Measurements from ENCODE around the gene LAMA4.
A peak's percentile ranks its signal among the peaks of the same experiment; 100 is the strongest.

LAMA4 gene

GRCh38 chr6:112272799-112273198, 18.4 kb upstream of the LAMA4 start:
- DNase-seq (ENCODE audit: low spot score): no peak

GRCh38 chr6:112270756-112271155, 16.4 kb upstream of the LAMA4 start:
- DNase-seq (ENCODE audit: low spot score): no peak

DNA sequence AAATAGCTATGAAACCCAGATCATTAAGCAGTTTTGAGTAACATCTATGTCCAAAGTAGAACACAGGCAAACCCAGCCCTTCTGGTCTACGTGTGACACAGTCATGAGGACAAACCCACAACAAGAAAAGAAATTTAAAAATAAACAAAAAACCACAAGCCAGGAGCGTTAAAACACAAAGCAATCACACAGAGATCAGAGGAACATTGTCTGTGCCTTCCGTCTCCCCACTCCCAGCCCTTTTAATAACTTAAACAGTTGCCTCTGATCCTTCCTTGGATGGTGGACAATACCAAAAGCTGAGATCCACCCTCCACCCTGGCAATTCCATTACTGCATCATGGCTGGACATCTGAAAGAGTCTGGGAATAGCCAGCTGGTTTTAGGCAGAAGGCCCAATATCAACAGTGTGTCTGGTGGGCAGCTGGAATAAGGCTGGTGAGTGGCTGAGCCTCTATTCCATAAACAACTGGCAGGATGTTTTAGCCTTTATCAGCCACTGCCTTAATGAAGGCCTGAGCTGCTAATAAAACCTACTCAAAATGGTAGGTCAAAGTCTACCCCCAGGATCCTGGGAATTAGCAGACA, 15.7 kb upstream of the LAMA4 start:
- no peak for DNase-seq (ENCODE audit: low spot score)

DNA sequence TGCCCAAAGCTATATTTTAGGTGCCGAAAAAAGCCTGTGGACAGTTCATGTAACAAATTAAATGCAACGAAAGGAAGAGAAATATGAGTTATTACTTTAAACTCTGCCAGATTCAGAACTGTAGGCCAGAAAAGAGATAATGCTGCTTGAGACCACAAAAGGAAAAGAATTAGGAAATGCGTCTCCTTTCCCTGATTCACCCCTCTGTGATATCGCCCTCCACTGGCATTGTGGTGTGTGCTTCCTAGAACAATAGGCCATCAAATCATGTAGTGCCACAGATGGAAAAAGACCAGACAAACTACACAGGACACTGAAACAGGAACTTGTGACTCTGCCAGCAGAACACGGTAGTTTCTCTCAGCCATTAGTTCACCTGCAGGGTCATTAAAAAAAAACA, 14.7 kb upstream of the LAMA4 start:
- no peak for DNase-seq (ENCODE audit: low spot score)

- DNase-seq (ENCODE audit: low spot score): no peak
Observed at GRCh38 chr6:112268654-112269053, 14.3 kb upstream of the LAMA4 start.

- no peak for DNase-seq (ENCODE audit: low spot score)
Observed at GRCh38 chr6:112268019-112268418, 13.7 kb upstream of the LAMA4 start.

DNA sequence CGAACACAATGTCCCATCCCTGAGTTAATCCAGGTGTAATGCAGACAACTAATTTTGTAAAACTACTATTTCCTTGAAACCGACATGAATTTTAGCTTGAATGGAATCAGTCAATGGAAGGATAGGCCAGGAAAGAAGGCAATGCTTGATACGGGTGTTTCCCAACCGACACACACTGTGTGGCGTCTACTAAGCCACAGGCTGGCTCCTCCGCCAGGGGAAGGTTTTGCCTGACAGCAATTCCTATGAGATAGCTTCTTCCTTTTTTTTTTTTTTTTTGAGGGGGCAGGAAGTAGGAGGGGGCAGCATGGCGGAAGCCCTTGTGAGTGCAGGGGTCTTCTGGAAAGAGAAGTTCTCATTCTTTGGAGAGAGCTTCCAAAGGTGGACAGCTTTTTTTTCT, 12.0 kb upstream of the LAMA4 start:
- no peak for DNase-seq (ENCODE audit: low spot score)

- no peak for DNase-seq (ENCODE audit: low spot score)
Observed at GRCh38 chr6:112259337-112259675, 4.9 kb upstream of the LAMA4 start.

- DNase-seq (ENCODE audit: low spot score): no peak
Observed at GRCh38 chr6:112258642-112259336, 4.4 kb upstream of the LAMA4 start.

DNA sequence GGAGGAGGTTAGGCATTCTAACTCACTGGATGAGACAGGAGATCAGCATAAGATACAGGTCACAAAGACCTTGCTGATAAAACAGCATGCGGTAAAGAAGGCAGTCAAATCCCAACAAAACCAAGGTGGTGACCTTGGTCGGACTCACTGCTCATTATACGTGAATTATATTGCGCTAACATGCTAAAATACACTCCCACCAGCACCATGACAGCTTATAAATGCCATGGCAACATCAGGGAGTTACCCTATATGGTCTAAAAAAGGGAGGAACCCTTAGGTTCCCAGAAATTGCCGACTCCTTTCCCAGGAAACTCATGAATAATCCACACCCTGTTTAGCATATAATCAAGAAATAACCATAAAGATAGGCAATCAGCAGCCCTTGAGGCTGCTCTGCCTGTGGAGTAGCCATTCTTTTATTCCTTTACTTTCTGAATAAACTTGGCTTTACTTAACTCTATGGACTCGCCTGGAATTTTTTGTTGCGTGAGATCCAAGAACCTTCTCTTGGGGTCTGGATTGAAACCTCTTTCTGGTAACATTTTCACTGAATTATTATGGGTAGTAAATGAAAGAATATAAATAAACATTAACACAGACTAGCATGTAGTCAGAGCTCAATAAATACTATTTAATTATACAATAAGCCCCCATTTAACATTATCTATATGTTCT, 3.0 kb upstream of the LAMA4 start:
- DNase-seq (ENCODE audit: low spot score): no peak

- no peak for DNase-seq (ENCODE audit: low spot score)
Observed at GRCh38 chr6:112254921-112255320, 554 bp upstream of the LAMA4 start.

DNA sequence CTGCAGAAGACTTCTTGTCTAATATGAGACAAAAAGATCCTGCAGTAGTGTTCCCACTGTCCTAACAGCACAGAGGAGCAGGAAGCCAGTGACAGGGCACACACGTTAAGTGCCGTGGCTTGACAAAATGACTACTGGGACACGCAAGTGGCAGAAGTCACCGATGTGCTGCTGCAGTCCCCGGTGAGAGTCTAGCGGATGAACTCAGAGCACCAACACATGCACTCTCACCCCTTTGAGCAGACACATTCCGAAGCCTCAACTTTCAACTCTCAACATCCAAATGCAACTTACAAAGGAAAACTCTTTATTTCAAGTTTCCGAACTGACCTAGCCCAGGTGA, 898 bp downstream of the LAMA4 start:
- no peak for DNase-seq (ENCODE audit: low spot score)

- DNase-seq (ENCODE audit: low spot score): no peak
Observed at GRCh38 chr6:112252571-112253497, 1.5 kb downstream of the LAMA4 start.

- peak; percentile 72 for DNase-seq (ENCODE audit: low spot score)
Observed at GRCh38 chr6:112251171-112251875, 3.0 kb downstream of the LAMA4 start.

GRCh38 chr6:112249489-112249888, 4.9 kb downstream of the LAMA4 start:
- no peak for DNase-seq (ENCODE audit: low spot score)

- DNase-seq (ENCODE audit: low spot score): no peak
Observed at GRCh38 chr6:112247275-112247674, 7.1 kb downstream of the LAMA4 start.

DNA sequence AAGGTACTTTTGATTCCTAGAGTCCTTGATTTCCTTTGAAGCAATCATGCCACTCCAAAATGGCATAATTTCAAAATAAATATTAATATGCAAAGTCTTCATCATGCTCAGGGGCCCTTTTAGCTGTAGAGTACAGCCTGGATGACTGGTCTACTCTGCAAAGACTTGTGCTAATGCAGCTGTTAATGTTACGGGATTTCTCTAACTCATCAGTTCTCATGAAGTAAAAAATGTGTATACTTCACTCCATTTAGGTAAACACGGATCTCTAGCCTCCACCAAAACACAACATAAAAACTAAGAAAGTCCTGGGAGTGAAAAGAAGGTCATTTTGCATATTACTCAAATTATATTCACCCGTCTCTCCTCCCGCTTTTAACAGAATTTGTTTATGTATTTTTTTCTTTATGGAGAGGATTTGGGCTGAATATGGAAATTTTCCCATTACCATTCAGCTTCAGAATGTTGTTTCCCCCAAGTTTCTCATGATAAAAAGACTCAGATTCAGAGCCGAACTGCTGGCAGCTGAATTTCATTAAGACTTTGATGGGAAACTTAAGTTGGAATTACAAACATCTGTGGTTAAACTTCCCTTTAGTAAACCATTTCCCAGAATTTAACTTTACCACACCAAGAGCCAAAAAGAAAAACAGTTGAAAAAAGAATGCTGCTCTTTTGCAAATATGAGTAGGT, 8.7 kb downstream of the LAMA4 start:
- DNase-seq (ENCODE audit: low spot score): no peak

DNA sequence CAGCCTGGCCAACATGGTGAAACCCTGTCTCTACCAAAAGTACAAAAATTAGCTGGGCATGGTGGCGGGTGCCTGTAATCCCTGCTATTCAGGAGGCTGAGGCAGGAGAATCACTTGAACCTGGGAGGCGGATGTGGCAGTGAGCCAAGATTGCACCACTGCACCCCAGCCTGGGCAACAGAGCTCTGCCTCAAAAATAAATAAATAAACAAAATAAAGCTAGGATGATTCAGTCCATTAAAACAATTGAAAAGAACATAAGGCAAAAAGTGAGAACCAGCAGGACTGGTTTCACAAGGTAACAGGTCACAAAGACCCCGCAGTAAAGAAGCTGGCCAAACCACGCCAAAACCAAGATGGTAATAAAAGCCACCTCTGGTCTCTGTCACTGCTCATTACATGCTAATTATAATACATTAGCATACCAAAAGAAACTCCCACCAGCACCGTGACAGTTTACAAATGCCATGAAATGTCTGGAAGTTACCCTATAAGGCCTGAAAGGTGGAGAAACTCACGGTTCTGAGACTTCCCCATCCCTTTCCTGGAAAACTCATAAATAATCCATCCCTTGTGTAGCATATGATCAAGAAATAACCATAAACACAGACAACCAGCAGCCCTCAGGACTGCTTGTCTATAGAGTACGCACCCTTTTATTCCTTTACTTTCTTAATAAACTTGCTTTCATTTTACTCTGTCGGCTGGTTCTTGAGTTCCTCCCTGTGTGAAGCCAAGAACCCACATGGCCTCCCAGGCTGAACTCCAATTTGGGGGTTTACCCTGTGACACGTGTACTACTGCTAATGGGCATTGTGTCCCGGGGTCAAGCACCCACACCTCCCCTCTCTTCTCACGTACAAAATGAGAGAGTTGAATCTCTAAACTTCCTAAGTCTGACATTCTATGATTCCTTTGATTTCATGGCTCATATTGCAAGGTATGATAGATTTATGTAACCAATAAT, 10.2 kb downstream of the LAMA4 start:
- DNase-seq (ENCODE audit: low spot score): no peak

- no peak for DNase-seq (ENCODE audit: low spot score)
Observed at GRCh38 chr6:112241820-112242429, 12.4 kb downstream of the LAMA4 start.

GRCh38 chr6:112237595-112237994, 16.8 kb downstream of the LAMA4 start:
- no peak for DNase-seq (ENCODE audit: low spot score)
